Neural progenitor cell (in vitro differentiated cells): ENCODE data around the gene LIPT2.

Source experiments
- EZH2 ChIP-seq: fragments of 200-600 bp; sonication (generic); IDR thresholded peaks from 2 replicates; pipeline ENCODE4 v1.6.1; 2017; ENCODE audit warnings: antibody characterized with exemption, mild to moderate bottlenecking, moderate library complexity
- TF ChIP-seq, protein P1 (sequence below): fragments of 200-600 bp; sonication (generic); IDR thresholded peaks from 2 replicates; pipeline ENCODE4 v1.5.1; 2017; ENCODE audit warnings: antibody characterized with exemption, mild to moderate bottlenecking

GRCh38 chr11:74494916-74495315 lies 1.4 kb upstream of the LIPT2 start:
- TF ChIP-seq, protein P1, sequence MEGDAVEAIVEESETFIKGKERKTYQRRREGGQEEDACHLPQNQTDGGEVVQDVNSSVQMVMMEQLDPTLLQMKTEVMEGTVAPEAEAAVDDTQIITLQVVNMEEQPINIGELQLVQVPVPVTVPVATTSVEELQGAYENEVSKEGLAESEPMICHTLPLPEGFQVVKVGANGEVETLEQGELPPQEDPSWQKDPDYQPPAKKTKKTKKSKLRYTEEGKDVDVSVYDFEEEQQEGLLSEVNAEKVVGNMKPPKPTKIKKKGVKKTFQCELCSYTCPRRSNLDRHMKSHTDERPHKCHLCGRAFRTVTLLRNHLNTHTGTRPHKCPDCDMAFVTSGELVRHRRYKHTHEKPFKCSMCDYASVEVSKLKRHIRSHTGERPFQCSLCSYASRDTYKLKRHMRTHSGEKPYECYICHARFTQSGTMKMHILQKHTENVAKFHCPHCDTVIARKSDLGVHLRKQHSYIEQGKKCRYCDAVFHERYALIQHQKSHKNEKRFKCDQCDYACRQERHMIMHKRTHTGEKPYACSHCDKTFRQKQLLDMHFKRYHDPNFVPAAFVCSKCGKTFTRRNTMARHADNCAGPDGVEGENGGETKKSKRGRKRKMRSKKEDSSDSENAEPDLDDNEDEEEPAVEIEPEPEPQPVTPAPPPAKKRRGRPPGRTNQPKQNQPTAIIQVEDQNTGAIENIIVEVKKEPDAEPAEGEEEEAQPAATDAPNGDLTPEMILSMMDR: no peak
- TF ChIP-seq EZH2: no peak
